ENCODE results near the gene IKZF1.

Gene IKZF1

DNA sequence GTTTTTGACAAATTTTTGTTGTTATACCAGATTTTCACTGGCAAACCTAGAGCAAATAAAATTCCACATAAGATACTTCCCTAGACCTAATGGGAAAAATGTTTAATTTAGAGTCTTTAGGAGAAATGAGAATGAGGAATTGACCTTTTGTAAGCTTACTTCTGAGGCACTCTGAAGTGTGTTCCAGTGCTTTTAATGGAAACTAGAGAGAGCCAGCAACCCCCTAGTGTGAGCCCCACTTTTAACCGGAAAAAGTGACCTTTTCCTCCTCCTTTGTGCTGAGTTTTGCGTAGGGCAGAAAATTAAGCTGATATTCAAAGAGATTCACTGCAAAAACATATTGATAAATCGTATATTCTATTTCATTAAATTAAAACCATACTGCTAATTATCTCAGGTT lies 5.2 kb downstream of the IKZF1 start:
- DNase-seq: no peak

DNA sequence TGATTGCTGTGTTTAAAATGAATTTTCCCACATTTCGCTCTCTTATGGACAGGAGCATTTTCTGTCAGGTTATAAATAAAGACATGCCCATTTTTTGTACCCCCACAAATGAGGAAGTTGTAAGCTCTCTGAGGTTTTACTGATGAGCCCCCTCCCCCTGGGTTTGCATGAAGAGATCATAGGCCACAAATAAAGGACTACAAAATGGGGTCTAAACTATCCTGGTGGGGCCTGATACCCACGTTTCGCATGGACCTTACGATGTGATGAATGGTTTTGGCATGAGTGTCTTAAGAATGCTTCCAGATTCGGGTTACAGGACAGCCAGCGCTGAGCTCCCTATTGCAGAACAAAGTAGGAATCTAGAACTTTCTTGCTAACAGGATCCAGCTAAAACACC lies 5.8 kb downstream of the IKZF1 start:
- DNase-seq: peak; percentile 76

DNA sequence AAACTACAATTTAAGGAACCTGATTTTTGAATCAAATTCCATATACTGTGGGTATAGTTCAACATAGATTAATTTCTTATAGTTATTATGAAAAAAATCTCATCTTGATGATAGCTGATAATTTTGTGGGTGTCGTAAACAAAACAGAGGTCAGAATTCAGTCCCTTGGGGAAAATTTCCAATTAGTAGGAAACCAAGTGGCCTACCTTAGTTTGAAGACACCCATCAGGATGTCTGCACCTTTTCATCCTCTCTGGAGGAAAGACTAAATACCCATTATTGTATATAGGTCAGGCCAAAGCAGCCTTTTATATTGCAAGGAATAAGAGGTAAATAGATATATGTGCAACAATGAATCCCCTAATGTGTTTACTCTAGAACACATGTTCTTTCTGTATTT lies 6.4 kb downstream of the IKZF1 start:
- DNase-seq: no peak

DNA sequence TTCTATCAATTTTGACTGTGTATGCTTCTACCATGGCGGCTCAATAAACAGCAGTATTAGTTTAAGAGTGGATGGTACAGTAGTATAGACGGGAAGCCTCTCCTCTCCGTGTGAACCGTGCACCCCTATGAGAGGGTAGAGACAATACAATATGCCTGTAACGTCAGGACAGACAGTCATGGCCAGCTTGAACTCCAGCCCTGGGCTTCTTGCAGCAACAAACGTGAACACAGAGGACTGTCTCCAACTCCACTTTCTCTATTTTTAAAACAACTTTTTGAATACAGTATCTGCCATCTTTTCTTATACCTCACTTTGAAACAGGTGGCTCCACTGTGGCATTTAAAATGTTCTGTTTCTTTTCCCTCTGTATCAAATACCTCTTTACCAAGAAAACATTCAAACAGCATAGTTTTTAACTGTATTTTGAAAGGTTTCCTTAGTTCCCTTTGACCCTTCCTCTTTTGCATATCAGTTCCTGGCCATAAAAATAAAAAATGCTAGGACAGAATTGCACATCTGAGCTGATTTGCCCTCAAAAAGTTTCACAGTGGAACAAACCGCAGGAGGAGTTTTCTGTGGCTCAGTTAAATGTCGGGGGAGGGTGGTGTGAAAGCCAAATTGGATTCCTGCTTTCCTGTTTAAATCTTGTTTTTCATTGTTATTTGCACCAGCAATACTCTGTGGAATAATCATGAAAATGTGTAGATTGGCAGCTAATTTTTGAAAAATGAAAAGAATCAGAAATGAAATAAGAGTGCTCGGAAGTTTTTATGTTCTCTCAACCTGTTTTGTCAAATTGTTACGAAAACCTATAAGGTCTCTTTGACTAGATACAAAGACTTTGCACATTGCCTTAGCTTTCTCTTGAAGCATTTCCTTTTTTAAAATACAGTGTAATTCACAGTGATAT lies 8.0 kb downstream of the IKZF1 start:
- DNase-seq: peak; percentile 64

DNA sequence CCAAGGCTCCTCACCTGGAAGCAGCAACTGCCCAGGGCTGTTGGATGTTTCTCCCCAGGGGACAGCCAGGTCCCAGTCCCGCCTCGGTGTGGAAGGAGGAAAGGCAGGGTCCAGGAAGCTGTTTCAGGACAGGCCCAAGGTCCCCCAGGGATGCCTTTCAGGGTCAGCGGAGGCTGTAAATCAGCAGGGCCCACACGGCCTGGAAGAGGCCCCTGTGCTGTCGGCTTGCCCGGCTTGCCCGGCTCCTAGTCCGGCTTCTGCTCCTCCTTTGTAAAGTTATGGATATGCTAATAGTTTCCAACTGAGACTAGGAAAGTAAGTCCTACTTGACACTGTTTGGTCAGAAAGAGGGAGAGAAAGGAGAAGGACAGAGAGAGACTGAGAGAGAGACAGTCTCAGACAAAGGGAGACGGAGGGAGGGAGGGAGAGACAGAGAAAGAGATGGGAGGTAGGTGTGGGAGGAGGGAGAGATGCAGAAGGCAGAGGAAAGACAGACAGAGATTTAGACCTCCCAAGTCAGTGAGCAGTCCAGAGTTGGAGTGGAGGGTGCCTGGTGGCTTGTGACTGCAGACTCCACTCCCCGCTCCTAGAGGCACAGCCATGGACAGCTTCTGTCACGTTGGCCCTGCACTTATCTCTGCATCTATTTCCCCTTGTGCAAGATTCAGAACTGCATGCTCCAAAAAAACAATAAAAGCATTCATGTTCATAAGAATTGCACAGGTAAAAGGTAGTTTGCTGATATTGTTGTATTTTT lies 10.5 kb downstream of the IKZF1 start:
- DNase-seq: peak; percentile 72

DNA sequence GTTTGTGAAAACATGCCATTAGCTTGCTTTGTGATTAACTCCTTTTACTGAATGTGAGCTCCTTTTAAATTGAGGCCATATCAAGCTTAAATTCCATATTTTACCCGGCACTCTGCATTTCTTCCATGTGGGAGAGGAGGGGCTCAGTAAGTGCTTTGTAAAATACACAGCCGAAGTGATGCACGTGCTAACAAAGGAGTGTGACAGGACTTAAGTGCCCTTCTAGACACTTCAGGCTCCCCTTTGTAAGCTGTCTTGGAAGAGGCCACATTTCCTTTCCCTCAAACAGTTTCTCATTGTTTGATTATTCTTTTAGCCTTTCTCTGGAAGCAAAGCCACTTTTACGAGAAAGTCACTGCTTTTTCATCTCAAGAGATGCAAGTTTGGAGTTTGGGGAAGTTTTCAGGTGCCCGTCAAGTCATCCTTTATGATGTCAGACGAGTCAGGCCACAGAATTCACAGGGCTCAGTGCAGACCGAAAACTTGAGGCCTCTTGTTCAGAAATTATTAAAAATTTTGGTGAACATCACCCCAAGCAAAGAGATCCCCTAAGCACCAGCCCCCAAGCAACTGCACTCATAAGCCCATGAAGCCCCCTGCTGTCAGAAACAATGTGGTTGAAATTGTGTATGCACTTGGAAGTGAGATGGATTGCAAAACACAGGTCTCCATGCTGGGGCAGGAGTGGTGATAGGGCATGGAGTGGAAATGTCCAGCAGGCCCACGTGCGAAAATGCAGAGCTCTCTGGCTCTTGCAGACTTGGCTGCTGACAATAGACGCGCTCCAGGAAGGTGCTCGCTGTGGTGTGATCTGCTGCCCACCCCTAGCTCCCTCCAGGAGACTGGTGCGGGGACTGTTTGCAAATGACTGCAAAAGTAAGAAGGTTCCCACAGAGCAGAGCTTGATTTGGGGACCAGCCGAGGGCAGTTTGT lies 11.5 kb downstream of the IKZF1 start:
- DNase-seq: peak; percentile 65

DNA sequence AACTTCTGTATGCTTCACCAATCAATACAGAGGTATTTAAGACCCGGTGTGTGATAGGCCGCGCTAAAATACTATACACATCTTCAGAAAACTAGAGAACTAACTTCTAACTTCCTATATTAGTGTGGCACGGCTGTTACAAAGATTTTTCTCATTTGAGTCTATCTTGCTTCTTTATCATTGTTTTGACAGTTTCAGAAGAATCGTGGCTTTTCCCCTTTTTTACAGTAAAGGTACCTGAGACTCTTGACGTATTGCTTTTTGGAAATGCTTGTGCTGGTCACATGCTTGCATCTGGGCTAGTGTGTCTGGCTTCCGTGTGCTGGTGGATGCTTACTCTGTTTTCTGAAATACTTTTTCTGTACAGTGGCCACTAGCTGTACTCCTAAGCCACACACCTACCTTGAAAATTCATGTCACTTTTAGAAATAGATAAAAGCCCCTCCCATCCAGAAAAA lies 12.7 kb downstream of the IKZF1 start:
- peak; percentile 61 for DNase-seq

DNA sequence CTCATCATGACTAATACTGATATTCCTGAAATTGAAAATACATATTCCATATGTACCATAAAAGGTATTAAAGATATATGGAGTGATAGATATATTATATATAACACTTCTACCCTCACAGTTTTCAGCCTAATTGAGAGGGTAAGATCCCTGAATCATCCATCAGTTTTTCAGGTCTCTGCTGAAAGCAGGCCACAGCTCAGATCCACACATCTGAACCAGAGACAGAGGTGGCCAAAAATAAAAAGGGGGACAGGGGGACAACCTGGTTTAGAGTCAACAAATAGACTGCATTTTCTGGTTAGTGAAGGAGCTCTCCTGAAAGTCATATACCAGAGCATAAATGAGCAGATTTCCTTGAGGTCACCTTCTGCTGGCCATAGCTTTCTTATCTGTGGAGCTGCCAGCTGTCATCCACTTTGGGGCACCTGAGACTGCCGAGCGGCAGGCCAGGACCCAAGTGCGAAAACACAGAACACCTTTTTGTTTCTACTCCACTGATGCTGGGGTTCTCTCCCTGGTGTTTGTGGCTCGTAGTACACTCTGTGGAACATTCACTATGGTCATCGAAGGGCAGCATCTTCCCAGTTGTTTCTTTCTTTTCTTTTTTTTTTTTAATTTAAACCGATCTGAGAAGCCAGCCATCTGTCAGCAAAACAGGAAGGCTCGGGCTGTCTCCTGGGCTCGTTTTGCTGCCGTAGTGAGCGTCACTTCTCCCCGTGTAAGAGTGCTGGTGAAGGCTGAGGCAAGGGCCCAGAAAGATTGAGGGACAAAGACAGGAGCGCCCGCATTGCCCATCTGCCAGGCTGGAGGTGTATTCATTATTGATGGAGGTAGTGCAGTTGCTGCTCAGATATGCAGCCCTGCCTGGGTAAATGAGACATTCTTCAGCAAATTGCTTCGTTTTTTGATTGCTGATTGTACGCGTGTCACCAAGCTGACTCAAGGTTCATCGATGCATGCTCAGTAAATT lies 13.5 kb downstream of the IKZF1 start:
- DNase-seq: peak; percentile 37

DNA sequence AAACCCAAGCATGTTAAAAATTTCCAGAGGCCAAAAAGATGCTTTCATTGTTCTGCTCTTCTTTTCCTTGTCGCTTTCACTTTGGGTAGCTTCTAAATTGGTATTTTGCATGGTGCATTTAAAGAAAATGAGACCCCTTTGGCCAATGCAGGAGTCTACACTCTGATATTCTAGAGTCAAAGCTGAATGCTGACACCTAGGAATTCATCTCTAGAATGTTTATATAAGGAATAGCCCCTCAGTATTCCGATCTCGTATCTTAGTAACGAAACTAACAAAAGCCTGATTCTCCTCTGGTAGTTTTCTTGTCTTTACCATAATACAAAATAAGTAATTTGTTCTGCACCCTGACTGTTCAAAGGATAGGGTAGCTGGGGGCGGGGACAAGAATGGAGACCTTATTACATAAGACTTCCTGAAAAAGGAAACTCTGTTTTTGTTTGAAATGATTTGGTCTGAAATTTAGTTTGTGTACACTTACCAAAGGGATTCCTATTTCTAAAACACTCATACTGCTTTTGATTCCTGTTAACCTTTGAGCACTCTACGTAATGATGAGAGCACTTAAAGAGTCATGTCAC lies 17.1 kb downstream of the IKZF1 start:
- peak; percentile 67 for DNase-seq

DNA sequence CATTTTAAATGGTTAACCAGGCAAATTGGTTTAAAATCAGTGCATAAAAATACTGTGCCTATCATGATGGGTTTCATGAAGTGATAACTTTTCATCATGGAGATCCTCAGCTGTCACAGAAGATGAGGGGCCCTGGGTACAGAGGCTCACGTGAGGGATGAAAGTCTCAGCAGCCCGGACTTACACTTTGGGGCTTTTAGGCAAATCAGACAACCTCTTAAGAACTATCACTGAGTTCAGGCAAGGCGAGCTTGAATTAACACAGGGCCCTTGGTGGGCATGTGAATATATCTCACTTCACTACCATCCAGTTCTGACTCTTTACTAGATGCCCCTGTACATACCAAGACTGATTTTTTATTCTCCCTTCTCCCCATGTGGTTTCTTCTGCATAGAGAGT lies 19.6 kb downstream of the IKZF1 start:
- DNase-seq: no peak

DNA sequence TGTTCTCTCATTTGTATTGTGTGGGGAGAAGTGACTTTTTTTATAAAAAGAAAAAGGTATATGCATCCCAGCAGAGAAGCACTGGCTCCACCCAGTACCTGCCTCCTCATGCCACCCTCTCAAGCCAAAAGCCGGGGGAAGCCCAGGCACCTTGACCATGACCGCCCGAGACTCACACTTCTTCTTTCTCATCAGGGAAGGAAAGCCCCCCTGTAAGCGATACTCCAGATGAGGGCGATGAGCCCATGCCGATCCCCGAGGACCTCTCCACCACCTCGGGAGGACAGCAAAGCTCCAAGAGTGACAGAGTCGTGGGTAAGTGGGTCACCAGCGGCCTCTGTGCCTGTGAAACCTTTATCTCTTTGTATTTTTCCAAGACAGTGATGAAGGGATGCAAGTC lies 22.9 kb downstream of the IKZF1 start:
- no peak for DNase-seq

DNA sequence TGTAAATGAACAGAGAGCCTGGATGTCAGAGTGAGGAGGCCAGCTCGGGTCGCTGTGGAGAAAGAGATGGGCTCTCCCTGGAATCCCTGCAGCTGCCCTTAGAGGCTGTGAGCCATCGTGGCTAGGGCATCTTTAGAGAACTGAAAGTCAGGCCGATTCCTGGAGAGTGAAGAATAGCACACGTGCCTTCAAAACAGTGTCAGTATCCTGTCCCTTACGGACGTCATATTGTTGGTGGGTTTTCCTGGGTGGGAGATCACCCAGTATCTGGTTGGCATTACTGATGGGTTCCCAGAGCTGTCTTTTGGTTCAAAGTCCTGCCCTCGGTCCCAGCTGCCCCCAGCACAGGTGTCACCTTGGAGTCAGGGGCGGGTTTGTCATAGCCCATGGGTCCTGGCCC lies 25.3 kb downstream of the IKZF1 start:
- no peak for DNase-seq

DNA sequence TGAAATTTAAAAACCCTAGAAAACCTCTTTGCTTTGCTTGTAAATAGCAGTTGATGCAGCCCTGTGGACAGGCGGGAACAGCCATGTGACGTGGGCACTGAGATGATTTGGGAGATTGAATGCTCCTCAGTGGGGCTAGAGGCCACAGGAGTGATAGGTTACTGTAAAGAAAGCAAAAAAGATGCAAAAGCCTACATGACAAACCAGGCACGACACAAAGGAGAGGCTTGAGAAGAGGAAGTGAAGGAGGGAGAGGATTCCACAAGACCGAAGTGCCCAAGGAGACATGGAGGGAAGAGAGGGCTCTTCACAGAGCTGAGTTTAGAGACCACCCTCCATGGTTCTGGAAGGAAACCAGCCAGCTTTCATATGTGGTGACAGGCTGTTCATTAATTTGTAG lies 25.7 kb downstream of the IKZF1 start:
- peak; percentile 51 for DNase-seq

DNA sequence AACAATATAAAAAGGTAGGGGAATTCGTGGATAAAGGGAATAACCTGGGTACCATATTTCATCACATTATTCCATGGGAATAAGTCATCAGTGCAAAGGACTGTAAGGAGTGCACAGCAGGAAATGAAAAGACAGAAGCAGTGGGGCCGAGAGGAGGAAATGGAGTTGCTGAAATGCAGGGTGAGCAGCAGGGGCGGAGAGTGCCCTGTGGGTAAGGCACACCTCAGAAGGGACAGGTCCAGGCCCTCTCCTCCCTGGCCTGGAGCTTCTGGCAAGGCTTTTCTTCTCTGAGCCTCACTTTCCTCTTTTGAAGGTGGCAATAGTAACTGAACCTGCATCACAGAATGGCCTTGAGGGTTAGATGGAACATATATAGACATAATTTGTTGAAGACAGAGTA lies 26.2 kb downstream of the IKZF1 start:
- DNase-seq: no peak

DNA sequence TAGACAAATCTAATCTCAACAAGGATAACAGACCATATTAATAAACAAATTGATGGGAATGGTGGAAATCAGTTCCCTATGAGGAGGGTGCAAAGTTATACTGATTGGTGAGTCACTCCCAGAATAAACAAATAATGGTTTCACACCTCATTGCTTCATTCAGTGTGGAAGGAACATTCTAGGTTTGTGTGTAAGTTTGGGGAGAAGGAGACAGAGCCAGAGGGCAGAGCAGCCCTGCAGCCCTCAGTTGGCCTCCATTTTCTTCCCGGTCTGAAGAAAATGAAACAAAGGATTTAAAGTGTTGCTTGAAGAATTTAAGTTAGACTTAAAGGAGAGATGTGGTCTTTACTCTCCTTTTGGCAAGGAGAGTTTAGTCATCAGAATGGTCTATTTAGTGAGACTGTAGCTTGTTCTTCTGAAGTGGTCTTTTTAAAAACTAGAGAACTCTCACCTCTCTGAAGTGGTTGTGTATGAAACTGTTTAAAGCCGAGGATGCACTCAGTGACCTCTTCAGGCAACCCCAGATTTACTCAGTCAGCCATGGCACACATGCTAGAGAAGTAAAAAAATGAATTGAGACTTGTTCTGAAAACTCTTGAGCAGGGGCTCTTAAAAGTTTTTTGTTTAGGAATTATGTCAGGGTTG lies 27.2 kb downstream of the IKZF1 start:
- DNase-seq: no peak

DNA sequence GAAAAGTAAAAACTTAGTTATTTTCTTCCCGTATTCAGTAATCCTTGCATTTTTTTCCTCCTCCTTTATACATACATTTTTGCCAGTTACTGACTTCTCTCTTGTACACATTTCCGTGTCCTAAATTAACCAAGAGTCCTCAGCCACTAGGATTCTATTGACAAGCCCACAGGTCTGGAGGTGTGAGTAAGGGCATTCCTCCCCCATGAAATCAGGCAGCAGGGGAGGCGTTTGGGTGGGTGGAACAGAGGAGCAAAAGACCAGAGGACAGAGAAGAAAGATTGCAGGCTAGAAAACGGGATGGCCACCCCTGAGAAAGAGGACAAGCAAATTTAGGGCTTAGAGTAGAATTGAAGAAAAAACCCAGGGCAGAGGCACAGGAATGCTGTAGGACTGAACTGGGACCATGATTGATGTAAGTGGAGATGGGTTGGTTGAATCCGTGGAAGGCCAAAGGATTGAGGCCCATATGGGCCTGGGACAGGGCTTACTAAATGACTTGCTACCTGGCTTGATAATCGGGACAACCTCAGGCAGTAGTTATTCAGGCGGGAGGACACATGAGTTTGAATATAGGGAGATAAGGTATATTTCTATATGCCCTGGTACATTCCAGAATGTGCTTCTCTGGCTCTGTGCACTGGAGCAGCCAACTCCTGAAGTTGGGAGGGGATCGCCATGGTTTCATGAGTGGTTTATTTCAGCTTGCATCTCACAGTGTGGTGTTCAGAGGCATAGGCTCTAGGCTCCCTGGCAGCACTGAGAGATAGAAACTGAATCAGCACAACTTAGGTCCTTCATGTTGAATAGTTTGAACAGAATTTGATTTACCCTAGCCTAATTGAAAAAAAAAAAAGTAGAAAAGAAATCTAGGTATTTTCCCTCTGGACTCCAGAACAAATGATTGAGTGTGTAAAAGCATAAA lies 28.0 kb downstream of the IKZF1 start:
- DNase-seq: peak; percentile 42

DNA sequence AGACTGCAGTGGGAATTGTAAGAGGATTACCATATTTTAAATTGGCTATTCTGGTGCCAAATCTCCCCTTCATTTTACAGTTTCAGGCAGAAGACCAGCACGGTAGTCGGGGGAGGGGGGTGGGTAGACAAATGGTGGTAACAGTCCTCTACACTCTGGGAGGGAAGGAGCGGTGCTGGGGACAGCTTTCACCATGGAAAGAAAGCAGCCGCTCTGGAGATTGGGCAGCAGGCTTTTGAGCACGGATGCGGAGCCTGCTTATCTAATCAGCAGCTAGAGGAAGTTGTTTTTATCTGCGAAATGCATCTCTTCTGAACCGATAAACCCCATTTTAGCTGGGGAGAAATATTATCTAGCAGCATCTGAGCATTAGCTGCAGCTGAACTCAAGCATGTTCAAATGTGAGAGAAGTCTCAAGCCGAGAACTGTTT lies 28.7 kb downstream of the IKZF1 start:
- peak; percentile 91 for DNase-seq

DNA sequence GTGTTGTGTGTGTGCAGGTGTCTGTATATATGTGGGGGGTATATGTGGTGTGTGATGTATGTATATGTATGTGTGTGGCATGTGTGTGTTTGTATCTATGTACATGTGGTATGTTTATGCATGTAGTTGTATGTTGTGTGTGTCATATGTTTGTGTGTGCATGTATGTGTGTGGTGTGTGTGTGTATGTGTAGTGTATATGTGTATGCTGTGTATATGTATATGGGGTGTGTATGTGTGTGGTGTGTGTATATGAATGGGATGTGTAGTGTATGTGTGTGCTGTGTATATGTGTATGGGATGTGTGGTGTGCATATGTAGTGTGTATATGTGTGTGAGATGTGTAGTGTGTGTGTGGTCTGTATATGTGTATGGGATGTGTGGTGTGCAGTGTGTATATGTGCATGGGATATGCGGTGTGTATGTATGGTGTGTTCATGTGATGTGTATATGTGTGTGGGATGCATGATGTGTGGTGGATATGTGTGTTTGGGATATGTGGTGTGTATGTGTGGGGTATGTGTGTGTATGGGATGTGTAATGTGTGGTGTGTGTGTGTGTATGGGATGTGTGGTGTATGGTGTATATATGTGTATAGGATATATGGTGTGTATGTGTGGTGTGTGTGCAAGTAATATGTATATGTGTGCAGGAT lies 30.0 kb downstream of the IKZF1 start:
- DNase-seq: no peak

DNA sequence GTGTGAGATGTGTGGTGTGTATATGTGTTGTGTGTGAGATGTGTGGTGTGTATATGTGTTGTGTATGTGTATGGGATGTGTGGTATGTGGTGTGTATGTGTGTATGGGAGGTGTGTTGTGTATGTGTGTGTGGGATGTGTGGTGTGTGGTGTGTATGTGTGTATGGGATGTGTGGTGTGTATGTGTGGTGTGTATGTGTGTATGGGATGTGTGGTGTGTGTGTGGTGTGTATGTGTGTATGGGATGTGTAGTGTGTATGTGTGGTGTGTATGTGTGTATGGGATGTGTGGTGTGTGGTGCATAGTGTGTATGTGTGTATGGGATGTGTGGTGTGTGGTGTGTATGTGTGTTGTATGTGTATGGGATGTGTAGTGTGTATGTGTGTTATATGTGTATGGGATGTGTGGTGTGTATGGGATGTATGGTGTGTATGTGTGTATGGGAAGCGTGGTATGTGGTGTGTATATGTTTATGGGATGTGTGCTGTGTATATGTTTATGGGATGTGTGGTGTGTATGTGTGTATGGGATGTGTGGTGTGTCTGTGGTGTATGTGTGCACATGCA lies 30.8 kb downstream of the IKZF1 start:
- DNase-seq: no peak

Measured in hematopoietic multipotent progenitor cell treated with erythropoietin and hydrocortisone succinate and interleukin-3 and kit ligand, for 4 days (in vitro differentiated cells).